Ovary (tissue), 9 donors: ENCODE results near the gene TGM2. TPM values are rescaled to one million over a fixed set of nuclear protein-coding genes. Genes with fewer than 3 reads are reported as not detected.

ENCODE experiments used
- DNase-seq, 5 donors: peaks; one replicate each; pipeline ENCODE4 v3.0.0-alpha.2; 2019 to 2020
- H3K27ac ChIP-seq, 2 donors: fragments of 200-600 bp; one replicate each; pipeline versions ENCODE4 v1.5.1 to v1.8.0; 2019 to 2022
- H3K27me3 ChIP-seq: fragments of 200-600 bp; one replicate; pipeline ENCODE4 v1.8.0; 2022
- H3K36me3 ChIP-seq: fragments of 200-600 bp; sonication (generic); one replicate; pipeline ENCODE4 v1.5.1; 2019
- H3K4me1 ChIP-seq: one replicate; pipeline ENCODE4 v1.8.1; 2013; ENCODE audit warnings: mild to moderate bottlenecking, moderate library complexity; ENCODE audit not compliant: insufficient read depth
- H3K4me3 ChIP-seq: fragments of 200-600 bp; sonication (generic); one replicate; pipeline ENCODE4 v1.5.1; 2017
- H3K9me3 ChIP-seq, 2 donors: fragments of 200-600 bp in 1 of 2; sonication (generic) in 1 of 2; one replicate each; pipeline versions ENCODE4 v1.5.1 to v1.8.1; 2013 to 2019; ENCODE audit warnings: mild to moderate bottlenecking in 1 of 2, moderate library complexity in 1 of 2
- EP300 ChIP-seq: sonication (generic); formaldehyde crosslinking; IDR thresholded peaks from one replicate; pipeline ENCODE4 v1.6.1; 2017; ENCODE audit warnings: antibody characterized with exemption
- POLR2A ChIP-seq: fragments of 450-650 bp; IDR thresholded peaks from one replicate; pipeline ENCODE4 v1.6.1; 2017; ENCODE audit warnings: antibody characterized with exemption, mild to moderate bottlenecking, moderate library complexity
- WGBS, 3 donors: extraction: QIAGEN DNeasy Blood & Tissue Kit in 1 of 3; methylation state at CpG; one replicate each; pipeline versions ENCODE4 v1.1.5 to v1.1.7; 2013 to 2017; 5-methylcytosine and 5-hydroxymethylcytosine counted together
- intact Hi-C, 4 donors: fragments of 100-400 bp; cut with DNase I; formaldehyde crosslinking; loops; one replicate each; pipeline versions ENCODE4 v1.11.0 to v1.15.1; 2022 to 2023
- polyA plus RNA-seq, 2 donors: library from polyadenylated mRNA; stranded (reverse); fragments of 200-250 nt in 1 of 2; fragments of 350-450 nt in 1 of 2; fragmentation: Illumina TruSeq in 1 of 2; extraction: RNeasy Lipid Tissue Mini Kit (QIAGEN cat#74804) in 1 of 2; gene quantifications; one replicate each; pipeline ENCODE4 v1.2.3, GENCODE V29; 2013 to 2014
- total RNA-seq, 7 donors: library from RNA; depleted of rRNA in 2 of 7; stranded (reverse); fragments of >200 nt in 2 of 7; fragmentation: NEBNext Ultra II Directional in 3 of 7; extraction: Animal tissue kit (Norgen Biotek cat#: 25700) in 3 of 7; gene quantifications; one replicate each; pipeline versions ENCODE4 v1.1.0 to v1.2.4, GENCODE V29; 2016 to 2023
- TF ChIP-seq, protein P1 (sequence below), 3 donors: fragments of 450-650 bp in 2 of 3; fragments of 200-600 bp in 1 of 3; IDR thresholded peaks; one replicate each; pipeline versions ENCODE4 v1.5.1 to v1.8.0; 2016 to 2022; ENCODE audit warnings: antibody characterized with exemption in 3 of 3, mild to moderate bottlenecking in 1 of 3
- donor health status: DM: no; HTN: no; CAD: no; lungs with moderate emphysema.
- donor health status: DM: no; HTN: no; CAD: no.
- donor health status: Bipolar disorder and iron deficiency.
- donor health status: DM: yes; HTN: yes; CAD: no.
- donor health status: DM: no; HTN: no; CAD: no.
- donor health status: DM: yes; HTN: yes; CAD: no.

TGM2 gene
- total and polyA plus RNA-seq, 9 donors = 15.0 to 320 (median 52.8) TPM

DNA sequence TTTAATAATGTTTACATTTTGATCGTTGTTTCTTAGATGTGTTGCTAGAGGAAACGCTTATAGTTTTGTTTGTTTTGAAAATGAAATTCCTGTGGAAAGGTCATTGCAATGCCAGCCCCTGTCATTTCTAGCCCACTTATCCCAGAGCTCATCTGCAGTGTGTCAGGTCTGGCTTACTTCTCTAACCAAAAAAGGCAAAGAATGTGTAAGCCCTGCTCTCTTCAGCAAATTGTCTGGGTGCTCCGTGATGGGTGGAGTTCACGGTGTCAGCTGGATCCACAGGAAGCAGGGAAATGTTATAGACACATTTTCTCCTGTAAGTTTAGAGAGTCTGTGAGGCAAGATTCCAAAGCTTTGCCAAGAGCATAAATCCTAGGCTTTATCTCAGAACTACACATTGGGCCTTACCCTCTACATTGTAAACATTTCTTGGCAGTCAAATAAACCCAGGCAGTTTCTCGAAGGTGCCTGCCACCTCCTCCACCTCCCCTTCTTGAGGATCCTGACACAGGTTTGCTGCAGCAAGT is 80.6 kb downstream of the TGM2 start:
- no peaks in the 10 kb centered on the region for H3K36me3 ChIP-seq
- H3K4me1 ChIP-seq = peaks cover 16% of the 10 kb centered on the region
- no peaks in the 10 kb centered on the region for H3K9me3 ChIP-seq
- WGBS, 3 donors = 10 to 24% (median 14%) methylated on average over 5 of the region's 5 CpGs
- H3K27me3 ChIP-seq = no peaks in the 10 kb centered on the region
- intact Hi-C loops = loop anchor here in 1 of 4 donors (5.0 kb wide), 1 partner anchor 68 kb away; no protein-coding TSS in a partner anchor
- DNase-seq = no peak
- TF ChIP-seq, protein P1, sequence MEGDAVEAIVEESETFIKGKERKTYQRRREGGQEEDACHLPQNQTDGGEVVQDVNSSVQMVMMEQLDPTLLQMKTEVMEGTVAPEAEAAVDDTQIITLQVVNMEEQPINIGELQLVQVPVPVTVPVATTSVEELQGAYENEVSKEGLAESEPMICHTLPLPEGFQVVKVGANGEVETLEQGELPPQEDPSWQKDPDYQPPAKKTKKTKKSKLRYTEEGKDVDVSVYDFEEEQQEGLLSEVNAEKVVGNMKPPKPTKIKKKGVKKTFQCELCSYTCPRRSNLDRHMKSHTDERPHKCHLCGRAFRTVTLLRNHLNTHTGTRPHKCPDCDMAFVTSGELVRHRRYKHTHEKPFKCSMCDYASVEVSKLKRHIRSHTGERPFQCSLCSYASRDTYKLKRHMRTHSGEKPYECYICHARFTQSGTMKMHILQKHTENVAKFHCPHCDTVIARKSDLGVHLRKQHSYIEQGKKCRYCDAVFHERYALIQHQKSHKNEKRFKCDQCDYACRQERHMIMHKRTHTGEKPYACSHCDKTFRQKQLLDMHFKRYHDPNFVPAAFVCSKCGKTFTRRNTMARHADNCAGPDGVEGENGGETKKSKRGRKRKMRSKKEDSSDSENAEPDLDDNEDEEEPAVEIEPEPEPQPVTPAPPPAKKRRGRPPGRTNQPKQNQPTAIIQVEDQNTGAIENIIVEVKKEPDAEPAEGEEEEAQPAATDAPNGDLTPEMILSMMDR (IDR thresholded peaks at IDR 0.05) = no peak
- TF ChIP-seq EP300 (no peak), POLR2A (no peak)
- no peak overlapping the region for H3K4me3 ChIP-seq
- no peak overlapping the region for H3K27ac ChIP-seq

DNA sequence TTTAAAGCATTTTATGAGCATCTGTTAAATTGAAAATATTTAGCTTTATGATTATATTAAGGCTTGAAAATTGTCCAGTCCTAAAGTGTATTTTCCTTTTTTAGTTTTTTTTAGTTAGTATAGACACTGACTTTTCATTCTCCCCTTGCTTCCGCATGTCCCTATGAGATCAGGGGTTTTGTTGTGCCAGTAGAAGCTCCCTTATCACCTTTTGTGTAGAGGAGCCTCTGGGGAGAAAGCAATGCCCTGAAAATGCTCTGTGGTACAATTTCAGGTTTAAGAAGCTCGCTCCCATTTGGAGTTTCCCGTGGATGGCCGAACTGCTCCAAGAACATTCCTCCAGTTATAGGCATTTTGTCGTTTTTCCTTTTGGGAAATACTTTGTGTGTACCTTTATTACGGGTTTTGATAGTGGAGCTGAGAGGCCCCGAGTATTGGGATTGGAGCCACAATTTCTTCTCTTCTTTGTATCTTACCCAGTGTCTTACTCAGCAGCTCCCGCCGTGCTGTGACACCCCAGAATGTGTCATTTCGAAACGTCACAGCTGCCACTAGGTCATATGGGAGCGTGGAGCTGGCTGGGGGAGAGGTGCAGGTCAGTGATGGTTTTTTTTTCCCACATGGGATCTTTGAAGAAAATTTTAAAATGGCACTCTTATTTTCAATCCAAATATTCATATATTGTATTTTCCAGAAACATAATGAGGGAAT is 81.6 kb downstream of the TGM2 start:
- peaks cover 16% of the 10 kb centered on the region for H3K4me1 ChIP-seq
- 47 to 61% (median 53%) methylated on average over 12 of the region's 12 CpGs for WGBS, 3 donors
- no peak overlapping the region for H3K27ac ChIP-seq
- no peak overlapping the region for H3K4me3 ChIP-seq
- intact Hi-C loops = loop anchor here in 1 of 4 donors (5.0 kb wide), 1 partner anchor 69 kb away; no protein-coding TSS in a partner anchor
- DNase-seq = no peak
- no peaks in the 10 kb centered on the region for H3K27me3 ChIP-seq
- no peak for TF ChIP-seq EP300
- TF ChIP-seq, protein P1 (IDR thresholded peaks at IDR 0.05) = no peak
- TF ChIP-seq POLR2A = no peak
- no peaks in the 10 kb centered on the region for H3K9me3 ChIP-seq
- H3K36me3 ChIP-seq = no peaks in the 10 kb centered on the region

DNA sequence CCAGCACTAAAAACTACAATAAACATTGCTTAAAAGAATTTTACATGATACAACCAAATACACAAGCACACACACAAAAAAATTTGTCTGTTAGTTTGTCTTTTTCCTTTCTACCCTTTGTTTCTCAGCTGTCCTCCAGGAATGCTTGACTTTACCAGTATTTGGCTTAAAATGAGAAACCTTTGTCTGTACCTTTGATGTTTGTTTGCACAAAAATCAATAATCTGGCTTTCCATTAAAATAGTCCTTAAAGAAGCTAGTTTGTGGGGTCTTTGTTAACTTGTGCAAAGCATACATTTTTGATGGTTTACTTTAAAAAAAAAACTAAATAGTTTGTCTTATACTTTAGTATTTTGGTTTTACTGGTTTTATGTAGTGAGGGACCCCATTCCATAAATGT is 82.2 kb downstream of the TGM2 start:
- no peak for DNase-seq
- intact Hi-C loops = loop anchor here in 1 of 4 donors (5.0 kb wide), 1 partner anchor 69 kb away; no protein-coding TSS in a partner anchor
- Histone ChIP-seq H3K4me3 (no peak overlapping the region), H3K36me3 (no peaks in the 10 kb centered on the region), H3K27me3 (no peaks in the 10 kb centered on the region), H3K27ac (no peak overlapping the region), H3K4me1 (peaks cover 16% of the 10 kb centered on the region), H3K9me3 (no peaks in the 10 kb centered on the region)
- TF ChIP-seq EP300 (no peak), POLR2A (no peak)
- TF ChIP-seq, protein P1 (IDR thresholded peaks at IDR 0.05) = no peak

DNA sequence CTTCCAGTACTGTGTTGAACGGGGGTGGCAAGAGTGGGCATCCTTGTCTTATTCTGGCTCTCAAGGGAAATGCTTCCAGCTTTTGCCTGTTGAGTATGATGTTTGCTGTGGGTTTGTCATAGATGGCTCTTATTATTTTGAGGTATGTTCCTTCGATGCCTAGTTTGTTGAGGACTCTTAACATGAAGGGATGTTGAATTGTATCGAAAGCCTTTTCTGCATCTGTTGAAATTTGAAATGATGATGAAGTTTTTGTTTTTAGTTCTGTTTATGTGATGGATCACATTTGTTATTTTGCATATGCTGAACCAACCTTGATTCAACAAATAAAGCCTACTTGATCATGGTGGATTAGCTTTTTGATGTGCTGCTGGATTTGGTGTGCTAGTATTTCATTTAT is 83.5 kb downstream of the TGM2 start:
- Histone ChIP-seq H3K4me1 (peaks cover 16% of the 10 kb centered on the region), H3K9me3 (no peaks in the 10 kb centered on the region), H3K27me3 (no peaks in the 10 kb centered on the region), H3K4me3 (no peak overlapping the region), H3K36me3 (no peaks in the 10 kb centered on the region), H3K27ac (no peak overlapping the region)
- intact Hi-C loops = loop anchor here in 1 of 4 donors (5.0 kb wide), 1 partner anchor 71 kb away; no protein-coding TSS in a partner anchor
- no peak for DNase-seq
- WGBS, 3 donors = 49 to 69% (median 50%) methylated on average over 3 of the region's 3 CpGs
- TF ChIP-seq EP300 (no peak), POLR2A (no peak)
- TF ChIP-seq, protein P1 (IDR thresholded peaks at IDR 0.05) = no peak
